OCI-LY7 (cell line): ENCODE results near the gene FAU. TPM values are rescaled to one million over a fixed set of nuclear protein-coding genes. Genes with fewer than 3 reads are reported as not detected.

Experiments used
- BruUV-seq: library from RNA; stranded (reverse); fragments of 400-500 nt; replicated peaks from 2 replicates; lab custom pipeline; 2021; lab: Mats Ljungman, UMichigan
- CTCF ChIA-PET: fragments of 300-600 bp; sonication (Branson Sonifier 250); formaldehyde crosslinking; loops from one replicate; lab custom pipeline; 2022; ENCODE audit warnings: antibody characterized with exemption; ENCODE audit not compliant: unreplicated experiment; lab: Charles Lee
- POLR2A ChIA-PET: fragments of 300-600 bp; sonication (Branson Sonifier 250); formaldehyde crosslinking; loops from one replicate; lab custom pipeline; 2022; ENCODE audit warnings: antibody characterized with exemption; lab: Charles Lee
- DNase-seq: peaks from one replicate; pipeline ENCODE4 v3.0.0-alpha.2; 2015; ENCODE audit warnings: low spot score
- H2AFZ ChIP-seq: fragments of 200-600 bp; sonication (generic), shearing (Covaris generic); 2 replicates; pipeline ENCODE4 v1.6.1; 2014; ENCODE audit warnings: mild to moderate bottlenecking, antibody characterized with exemption, low read length, moderate library complexity
- H3K27ac ChIP-seq: fragments of 200-600 bp; sonication (generic); 2 replicates; pipeline ENCODE4 v1.5.1; 2014; ENCODE audit warnings: mixed run types, low read depth, mild to moderate bottlenecking, moderate library complexity, low read length, inconsistent platforms; ENCODE audit not compliant: poor library complexity, severe bottlenecking
- H3K36me3 ChIP-seq: fragments of 200-600 bp; sonication (generic); 2 replicates; pipeline ENCODE4 v1.6.1; 2014; ENCODE audit warnings: mild to moderate bottlenecking, antibody characterized with exemption, low read length, moderate library complexity, mixed read lengths; ENCODE audit not compliant: insufficient read depth
- H3K4me1 ChIP-seq: fragments of 200-600 bp; sonication (generic); 2 replicates; pipeline ENCODE4 v1.5.1; 2014; ENCODE audit warnings: mild to moderate bottlenecking, low read length; ENCODE audit not compliant: insufficient read depth, poor library complexity, severe bottlenecking
- H3K4me2 ChIP-seq: fragments of 200-600 bp; sonication (generic); 2 replicates; pipeline ENCODE4 v1.6.1; 2014; ENCODE audit warnings: mild to moderate bottlenecking, low read length
- H3K4me3 ChIP-seq: fragments of 200-600 bp; sonication (generic); 2 replicates; pipeline ENCODE4 v1.5.1; 2014; ENCODE audit warnings: mild to moderate bottlenecking, low read depth, low read length; ENCODE audit not compliant: poor library complexity, severe bottlenecking
- H3K79me2 ChIP-seq: fragments of 200-600 bp; sonication (generic); 2 replicates; pipeline ENCODE4 v1.6.1; 2016; ENCODE audit warnings: low read depth, mild to moderate bottlenecking, low read length, moderate library complexity, mixed read lengths; ENCODE audit not compliant: insufficient read depth
- H3K9me2 ChIP-seq: fragments of 200-600 bp; sonication (generic); 2 replicates; pipeline ENCODE4 v1.6.1; 2016; ENCODE audit warnings: mild to moderate bottlenecking, low read length, mixed read lengths; ENCODE audit not compliant: insufficient read depth
- H3K9me3 ChIP-seq: fragments of 200-600 bp; sonication (generic); 2 replicates; pipeline ENCODE4 v1.6.1; 2014; ENCODE audit warnings: mild to moderate bottlenecking, mixed run types, low read length, mixed read lengths
- H4K20me1 ChIP-seq: fragments of 200-600 bp; sonication (generic); 2 replicates; pipeline ENCODE4 v1.6.1; 2014; ENCODE audit warnings: mild to moderate bottlenecking, antibody characterized with exemption, low read length, moderate library complexity, mixed read lengths; ENCODE audit not compliant: insufficient read depth
- EZH2phosphoT487 ChIP-seq: fragments of 200-600 bp; sonication (generic); IDR thresholded peaks from 2 replicates; pipeline ENCODE4 v1.6.1; 2018; ENCODE audit warnings: low read depth, borderline replicate concordance, mild to moderate bottlenecking, mixed run types, antibody characterized with exemption, low read length, moderate library complexity, mixed read lengths
- intact Hi-C: fragments of 100-400 bp; cut with micrococcal nuclease; formaldehyde crosslinking; loops from one replicate; pipeline ENCODE4 v1.10.0; 2022; ENCODE audit not compliant: unreplicated experiment
- total RNA-seq, 2 experiments: library from RNA; depleted of rRNA in 1 of 2; stranded (reverse); fragments of >200 nt in 1 of 2; shearing (Covaris generic) in 1 of 2; gene quantifications; 2 replicates each; pipeline ENCODE4 v1.2.3, GENCODE V29; 2014 to 2022
- TF ChIP-seq, protein P1 (sequence below): fragments of 200-600 bp; sonication (generic); conservative IDR thresholded peaks from 2 replicates; pipeline ENCODE4 v1.5.1; 2014; ENCODE audit warnings: mild to moderate bottlenecking, antibody characterized with exemption, low read length, moderate library complexity, mixed read lengths

FAU gene
- total RNA-seq, 2 experiments from 2014 or later: 1,406 to 1,573 TPM

DNA sequence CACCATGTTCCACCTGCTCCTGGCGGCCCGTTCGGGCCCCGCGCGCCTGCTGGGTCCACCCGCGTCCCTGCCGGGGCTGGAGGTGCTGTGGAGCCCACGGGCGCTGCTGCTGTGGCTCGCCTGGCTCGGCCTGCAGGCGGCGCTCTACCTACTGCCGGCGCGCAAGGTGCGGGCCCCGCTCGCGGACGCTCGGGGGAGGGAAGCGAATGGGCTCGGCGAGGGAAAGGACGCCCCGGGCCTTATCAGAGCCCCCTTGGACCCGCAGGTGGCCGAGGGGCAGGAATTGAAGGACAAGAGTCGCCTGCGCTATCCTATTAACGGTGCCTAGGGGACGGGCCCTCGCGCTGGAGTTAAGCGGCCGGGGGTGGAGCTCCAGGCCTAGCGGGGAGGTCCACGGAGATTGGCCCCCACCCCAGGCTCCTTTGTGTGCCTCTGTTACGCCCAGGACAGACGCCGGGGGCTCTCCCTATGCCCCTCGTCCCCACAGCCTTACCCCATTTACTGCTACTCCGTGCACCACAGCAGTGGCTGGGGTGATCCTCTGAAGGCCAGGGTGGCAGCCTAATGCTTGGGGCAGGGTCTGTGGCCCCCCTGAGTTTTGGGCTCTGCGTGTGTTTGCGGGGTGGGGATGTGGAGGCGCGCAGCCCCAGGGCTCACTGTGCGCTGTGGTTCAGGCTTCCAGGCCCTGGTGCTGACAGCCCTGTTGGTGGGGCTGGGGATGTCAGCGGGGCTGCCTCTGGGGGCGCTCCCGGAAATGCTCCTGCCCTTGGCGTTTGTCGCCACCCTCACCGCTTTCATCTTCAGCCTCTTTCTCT is 9.2 kb downstream of the FAU start:
- BruUV-seq: no TSS peak
- ChIA-PET POLR2A (interaction anchor here (1.0 to 2.1 kb wide), 4 partner anchors 19 to 385 kb away, joined by 3 to 10 read pairs (median 4); no protein-coding TSS in a partner anchor), CTCF (interaction anchor here (0.9 to 1.7 kb wide), 2 partner anchors 9 to 261 kb away, joined by 3 to 4 read pairs; partner anchors contain the start of gene FAU)
- Histone ChIP-seq H3K4me1 (peaks cover 55% of the 10 kb centered on the region), H4K20me1 (peaks cover 8% of the 10 kb centered on the region; the same call in 1 of the 2 replicates), H3K36me3 (peaks cover 49% of the 10 kb centered on the region), H3K27ac (peak overlapping the region; percentile 73), H3K4me2 (peak overlapping the region; percentile 91), H3K79me2 (peaks cover 13% of the 10 kb centered on the region), H3K4me3 (peak overlapping the region; percentile 69), H3K9me2 (no peaks in the 10 kb centered on the region), H3K9me3 (no peaks in the 10 kb centered on the region), H2AFZ (peak overlapping the region; percentile 49; the same call in 1 of the 2 replicates)
- intact Hi-C loops: loop anchor here (10.0 kb wide), 1 partner anchor 338 kb away; the partner anchor contains the start of gene SF1
- DNase-seq: peak; percentile 80
- no peak for TF ChIP-seq EZH2phosphoT487
- TF ChIP-seq, protein P1, sequence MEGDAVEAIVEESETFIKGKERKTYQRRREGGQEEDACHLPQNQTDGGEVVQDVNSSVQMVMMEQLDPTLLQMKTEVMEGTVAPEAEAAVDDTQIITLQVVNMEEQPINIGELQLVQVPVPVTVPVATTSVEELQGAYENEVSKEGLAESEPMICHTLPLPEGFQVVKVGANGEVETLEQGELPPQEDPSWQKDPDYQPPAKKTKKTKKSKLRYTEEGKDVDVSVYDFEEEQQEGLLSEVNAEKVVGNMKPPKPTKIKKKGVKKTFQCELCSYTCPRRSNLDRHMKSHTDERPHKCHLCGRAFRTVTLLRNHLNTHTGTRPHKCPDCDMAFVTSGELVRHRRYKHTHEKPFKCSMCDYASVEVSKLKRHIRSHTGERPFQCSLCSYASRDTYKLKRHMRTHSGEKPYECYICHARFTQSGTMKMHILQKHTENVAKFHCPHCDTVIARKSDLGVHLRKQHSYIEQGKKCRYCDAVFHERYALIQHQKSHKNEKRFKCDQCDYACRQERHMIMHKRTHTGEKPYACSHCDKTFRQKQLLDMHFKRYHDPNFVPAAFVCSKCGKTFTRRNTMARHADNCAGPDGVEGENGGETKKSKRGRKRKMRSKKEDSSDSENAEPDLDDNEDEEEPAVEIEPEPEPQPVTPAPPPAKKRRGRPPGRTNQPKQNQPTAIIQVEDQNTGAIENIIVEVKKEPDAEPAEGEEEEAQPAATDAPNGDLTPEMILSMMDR: peak; percentile 90

DNA sequence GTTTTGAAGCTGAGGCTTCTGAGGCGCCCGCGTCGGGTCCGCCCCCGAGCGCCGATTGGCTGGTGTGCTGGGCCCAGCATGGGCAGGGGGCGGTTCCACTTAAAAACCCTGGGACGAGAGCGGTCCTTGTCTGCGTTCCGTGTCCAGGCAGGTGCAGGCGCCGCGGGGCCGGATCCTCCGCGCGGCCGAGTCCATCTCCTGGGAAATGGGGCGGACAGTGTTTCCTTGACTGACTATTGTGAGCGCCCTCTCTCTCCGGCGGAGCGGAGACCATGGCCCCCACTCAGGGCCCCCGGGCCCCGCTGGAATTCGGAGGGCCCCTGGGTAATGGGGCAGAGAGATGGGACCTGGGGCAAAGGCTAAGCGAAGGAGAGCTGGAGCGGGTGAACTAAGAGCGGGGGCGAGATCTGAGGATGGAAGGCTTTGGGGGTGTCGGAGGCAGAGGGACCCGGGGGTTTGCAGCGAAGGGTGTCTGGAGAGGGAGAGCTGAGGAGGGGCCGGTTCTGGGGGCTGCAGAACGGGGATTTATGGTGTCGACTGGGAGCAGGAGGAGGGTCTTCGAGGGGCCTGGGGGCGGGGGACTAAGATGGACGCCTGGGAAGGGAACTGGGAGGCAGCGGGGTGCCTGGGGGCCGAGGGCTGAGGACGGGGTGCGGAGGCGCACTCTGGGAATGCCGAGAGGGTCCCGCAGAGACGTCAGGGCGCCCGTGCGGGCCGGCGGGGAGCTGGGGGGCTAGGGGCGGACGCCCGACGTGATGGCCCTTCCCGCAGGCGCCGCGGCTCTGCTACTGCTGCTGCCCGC is 10.0 kb downstream of the FAU start, which contains the start of gene TM7SF2:
TSS of gene TM7SF2 (plus strand) at position 129 of the 802 bp plus-strand sequence. CDS start at position 273, 144 bp downstream.
- TF ChIP-seq EZH2phosphoT487: no peak
- TF ChIP-seq, protein P1: no peak
- BruUV-seq: no TSS peak
- ChIA-PET CTCF (interaction anchor here (0.9 to 1.7 kb wide), 3 partner anchors 10 to 261 kb away, joined by 3 to 4 read pairs (median 4); partner anchors contain the start of gene FAU), POLR2A (interaction anchor here (1.0 to 2.2 kb wide), 5 partner anchors 13 to 386 kb away, joined by 3 to 14 read pairs (median 4); no protein-coding TSS in a partner anchor)
- peak within 1 kb of the TSS; percentile 73 for H3K27ac ChIP-seq
- H3K4me1 ChIP-seq: peaks cover 55% of the 10 kb centered on the region
- H3K4me2 ChIP-seq: peak within 1 kb of the TSS; percentile 91
- H3K9me2 ChIP-seq: no peaks in the 10 kb centered on the region
- peak; percentile 97 for DNase-seq
- H3K36me3 ChIP-seq: peaks cover 47% of the 10 kb centered on the region
- peak within 1 kb of the TSS; percentile 49; the same call in 1 of the 2 replicates for H2AFZ ChIP-seq
- peaks cover 8% of the 10 kb centered on the region; the same call in 1 of the 2 replicates for H4K20me1 ChIP-seq
- H3K9me3 ChIP-seq: no peaks in the 10 kb centered on the region
- peaks cover 11% of the 10 kb centered on the region for H3K79me2 ChIP-seq
- peak within 1 kb of the TSS; percentile 69 for H3K4me3 ChIP-seq
- intact Hi-C loops: loop anchor here (1.0 to 10.0 kb wide), 4 partner anchors 99 to 337 kb away; partner anchors contain the start of genes CDC42EP2 and SF1
